NCI-H69 (cell line): ENCODE results near the gene WAC.
A peak's percentile ranks its signal among the peaks of the same experiment; 100 is the strongest.
"Not testable (repeated sequence)": the region's sequence is repeated elsewhere in the genome, so short reads cannot be mapped to it uniquely, and the experiment has no call there.

Source experiments
- DNase-seq: peaks from one replicate; lab custom pipeline; 2025; lab: John Stamatoyannopoulos, UW

Gene WAC

DNA sequence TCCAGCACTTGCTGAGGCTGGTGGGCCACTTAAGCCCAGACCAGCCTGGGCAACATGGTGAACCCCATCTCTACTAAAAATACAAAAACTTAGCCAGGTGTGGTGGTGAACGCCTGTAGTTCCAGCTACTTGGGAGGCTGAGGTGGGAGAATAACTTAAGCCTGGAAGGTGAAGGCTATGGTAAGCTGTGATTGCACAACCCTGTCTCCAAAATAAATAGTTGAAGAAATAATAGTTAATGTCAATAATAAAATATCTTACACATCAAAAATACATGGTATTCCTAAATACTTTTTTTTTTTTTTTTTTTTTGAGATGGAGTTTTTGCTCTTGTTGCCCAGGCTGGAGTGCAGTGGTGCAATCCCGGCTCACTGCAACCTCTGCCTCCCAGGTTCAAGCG, 76.7 kb downstream of the WAC start:
- not testable (repeated sequence) for DNase-seq

DNA sequence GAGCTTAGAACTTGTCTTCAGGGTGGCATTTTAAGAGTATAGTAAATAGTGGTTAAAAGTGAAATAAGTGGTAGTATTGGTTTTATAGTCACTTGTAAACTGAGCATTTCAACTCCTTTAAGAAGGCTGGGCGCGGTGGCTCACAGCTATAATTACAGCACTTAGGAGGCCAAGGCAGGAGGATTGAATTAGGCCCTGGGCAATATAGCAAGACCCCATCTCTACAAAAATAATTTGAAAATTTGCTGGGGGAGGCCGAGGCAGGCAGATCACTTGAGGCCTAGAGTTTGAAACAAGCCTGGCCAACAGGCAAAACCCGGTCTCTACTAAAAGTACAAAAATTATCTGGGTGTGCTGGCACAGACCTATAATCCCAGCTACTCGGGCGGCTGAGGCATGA, 80.0 kb downstream of the WAC start:
- DNase-seq, result no peak

DNA sequence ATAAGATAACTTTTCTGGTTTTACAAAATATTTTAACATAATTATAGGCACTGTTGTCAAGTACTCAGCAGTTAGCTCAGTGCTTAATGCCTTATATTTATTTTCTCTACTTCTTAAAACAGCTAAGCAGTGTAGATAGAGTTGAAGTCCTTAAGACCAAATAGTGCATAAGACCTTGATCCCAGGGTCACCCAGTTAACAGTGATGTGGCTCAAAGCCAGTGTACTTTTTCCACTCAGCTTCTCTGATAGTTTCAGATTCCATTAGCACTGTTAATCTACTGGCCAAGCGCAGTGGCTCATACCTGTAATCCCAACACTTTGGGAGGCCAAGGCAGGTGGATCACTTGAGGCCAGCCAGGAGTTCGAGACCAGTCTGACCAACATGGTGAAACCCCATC, 83.6 kb downstream of the WAC start:
- DNase-seq, result no peak

DNA sequence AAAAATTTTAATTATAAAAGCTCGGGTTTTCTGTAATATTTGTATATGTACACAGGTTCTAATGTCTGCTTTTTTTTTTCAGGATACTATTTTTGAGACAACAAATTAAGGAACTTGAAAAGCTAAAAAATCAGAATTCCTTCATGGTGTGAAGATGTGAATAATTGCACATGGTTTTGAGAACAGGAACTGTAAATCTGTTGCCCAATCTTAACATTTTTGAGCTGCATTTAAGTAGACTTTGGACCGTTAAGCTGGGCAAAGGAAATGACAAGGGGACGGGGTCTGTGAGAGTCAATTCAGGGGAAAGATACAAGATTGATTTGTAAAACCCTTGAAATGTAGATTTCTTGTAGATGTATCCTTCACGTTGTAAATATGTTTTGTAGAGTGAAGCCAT, 86.5 kb downstream of the WAC start:
- no peak for DNase-seq

DNA sequence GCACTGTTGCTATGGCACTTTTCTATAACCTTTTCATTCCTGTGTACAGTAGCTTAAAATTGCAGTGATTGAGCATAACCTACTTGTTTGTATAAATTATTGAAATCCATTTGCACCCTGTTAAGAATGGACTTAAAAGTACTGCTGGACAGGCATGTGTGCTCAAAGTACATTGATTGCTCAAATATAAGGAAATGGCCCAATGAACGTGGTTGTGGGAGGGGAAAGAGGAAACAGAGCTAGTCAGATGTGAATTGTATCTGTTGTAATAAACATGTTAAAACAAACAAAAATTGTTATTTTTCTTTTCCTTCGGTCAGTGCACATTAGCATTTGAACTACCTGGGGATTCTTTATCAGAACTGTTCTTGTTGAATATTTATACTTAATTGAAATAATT, 87.3 kb downstream of the WAC start:
- no peak for DNase-seq

DNA sequence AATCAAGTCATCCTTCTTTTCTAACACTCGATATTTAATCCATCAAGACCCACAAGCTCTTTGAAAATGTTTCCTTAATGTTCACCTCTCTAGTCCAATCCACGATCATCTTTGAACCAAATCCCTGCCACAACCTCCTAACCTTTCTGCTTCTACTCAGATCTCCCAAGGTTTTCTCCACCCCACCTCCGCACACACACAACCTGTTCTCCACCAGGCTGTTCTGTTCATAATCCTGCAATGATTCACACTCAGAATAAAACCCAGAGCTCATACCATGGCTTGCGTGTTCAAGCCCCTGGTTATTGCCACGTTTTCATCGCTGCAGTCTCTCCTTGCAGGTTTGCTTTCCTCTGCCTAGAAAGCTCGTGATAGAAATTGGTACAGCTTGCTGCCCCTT, 90.6 kb downstream of the WAC start:
- no peak for DNase-seq

DNA sequence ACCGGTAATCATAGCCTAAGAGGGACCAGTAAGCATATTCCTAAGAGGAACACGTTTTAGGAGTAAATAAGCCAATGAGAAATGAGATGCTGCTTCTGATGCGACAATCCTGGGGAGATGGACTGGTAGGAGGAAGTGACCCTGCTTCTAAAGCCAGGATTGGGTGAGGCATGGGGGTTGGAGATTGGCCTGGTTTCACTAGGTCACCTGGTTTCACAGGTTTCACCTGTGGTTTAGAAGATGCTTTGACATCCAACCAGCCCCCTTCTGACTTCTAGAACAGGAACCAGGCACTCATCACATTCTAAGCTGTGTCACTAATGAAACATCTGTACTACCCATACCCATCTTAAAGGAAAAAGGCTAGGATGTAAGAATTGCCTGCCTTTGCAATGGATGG, 91.4 kb downstream of the WAC start:
- DNase-seq, result no peak

DNA sequence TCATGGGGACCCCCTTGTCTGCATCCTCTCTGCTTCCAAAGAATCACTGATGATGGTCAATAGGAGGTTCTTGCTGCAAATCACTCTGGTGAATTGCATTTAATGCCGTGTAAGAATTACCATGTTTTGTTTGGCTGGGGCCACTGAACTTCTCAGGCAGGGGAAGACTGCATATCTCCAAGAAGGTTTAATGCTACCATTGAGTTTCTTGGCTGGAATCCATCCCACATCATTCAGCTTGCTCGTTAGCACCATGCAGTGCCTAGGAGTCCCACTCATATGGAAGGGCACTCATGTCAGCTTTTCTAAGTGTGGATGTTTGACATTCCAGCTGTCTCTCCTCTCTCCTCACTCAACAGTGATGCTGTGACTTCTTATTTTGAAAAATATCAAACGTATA, 94.2 kb downstream of the WAC start:
- DNase-seq, result peak; percentile 26

DNA sequence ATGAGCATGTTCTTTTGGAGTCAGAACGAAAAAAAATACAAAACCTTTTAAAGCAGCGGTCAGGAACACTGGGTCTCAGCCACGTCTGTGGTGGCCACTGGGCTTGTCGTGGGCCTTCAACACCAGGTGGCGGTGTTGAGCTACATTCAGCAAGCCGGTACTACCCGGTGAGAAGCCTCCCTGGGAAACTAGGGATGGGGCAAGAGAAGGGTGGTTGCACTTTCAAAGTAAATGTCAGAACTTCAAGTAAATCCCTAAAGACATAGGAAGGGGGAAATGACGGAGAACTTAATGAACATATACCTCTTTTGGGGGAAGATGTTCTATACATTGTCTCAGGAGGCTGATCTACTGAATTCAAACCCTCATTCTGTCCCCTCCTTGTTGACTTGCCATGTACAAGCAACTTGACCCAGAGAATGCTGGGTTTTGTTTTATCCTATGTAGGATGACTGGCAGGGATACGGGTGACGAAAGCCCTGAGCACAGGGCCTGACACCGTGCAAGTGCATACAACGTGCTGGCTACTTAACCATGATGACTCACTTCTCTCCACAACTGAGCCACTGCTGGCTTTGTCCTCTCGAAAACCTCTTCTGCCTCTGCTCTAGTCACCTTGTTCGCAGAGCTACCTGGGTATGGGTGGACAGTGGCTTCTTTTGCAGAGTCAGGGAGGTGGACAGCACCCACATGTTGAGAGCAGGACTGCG, 95.4 kb downstream of the WAC start:
- DNase-seq, result peak; percentile 70

DNA sequence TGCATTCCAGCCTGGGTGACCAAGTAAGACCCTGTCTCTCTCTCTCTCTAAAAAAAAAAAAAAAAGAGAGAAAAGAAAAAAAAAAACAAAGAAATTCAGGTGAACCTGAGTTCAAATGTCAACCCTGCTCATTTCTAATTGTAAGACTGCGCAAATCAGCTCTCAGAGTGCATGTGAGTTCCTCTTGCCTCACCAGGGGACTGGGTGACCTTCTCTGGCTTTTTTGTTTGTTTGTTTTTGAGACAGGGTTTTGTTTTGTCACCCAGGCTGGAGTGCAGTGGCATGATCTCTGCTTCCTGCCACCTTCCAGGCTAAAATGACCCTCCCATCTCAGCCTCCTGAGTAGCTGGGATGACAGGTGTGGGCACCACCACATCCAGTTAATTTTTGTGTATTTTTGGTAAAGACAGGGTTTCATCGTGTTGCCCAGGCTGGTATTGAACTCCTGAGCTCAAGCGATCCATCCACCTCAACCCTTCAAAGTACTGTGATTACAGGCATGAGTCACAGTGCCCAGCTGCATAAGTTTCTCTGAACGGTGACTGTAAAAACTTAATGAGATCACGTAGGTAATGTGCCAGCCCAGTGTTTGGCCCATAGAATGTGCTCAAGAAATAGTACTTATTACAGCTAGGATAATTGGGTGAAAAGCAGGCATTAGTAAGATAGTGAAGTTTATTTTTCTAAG, 99.1 kb downstream of the WAC start:
- no peak for DNase-seq

DNA sequence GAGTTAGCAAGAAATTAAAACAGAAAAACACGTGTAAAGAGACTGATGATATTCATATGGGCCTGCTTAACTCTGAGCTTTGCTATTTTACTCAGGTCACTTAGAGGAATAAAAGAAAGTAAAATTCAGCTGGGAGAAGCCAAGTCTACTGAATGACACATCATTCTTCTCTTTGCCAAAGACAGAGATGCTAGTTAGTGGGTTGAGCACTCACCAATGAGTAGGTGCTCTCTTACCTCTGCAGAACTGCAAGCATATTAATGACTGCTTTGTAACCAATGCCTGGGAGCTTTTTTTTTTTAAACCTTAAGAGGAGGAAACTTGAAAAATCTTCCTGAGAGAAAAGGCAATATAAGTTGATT, 99.6 kb downstream of the WAC start:
- no peak for DNase-seq

DNA sequence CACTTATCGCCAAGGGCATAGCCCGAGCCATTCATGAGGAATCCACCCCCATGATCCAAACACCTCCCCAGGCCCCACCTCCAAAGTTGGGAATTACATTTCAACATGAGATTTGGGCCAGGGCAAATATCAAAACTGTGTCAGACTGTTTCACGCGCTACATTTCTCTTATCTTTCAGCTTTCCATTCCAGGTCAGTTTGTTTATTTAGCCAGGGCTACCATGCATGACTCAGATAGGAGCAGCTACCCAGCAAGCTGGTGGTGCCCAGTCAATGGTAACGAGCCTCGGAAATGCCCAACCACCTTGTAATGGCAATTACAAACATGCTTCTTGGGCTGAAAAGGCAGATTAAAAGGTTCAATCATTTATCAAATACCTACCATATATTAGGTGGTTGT, 100.8 kb downstream of the WAC start:
- no peak for DNase-seq

DNA sequence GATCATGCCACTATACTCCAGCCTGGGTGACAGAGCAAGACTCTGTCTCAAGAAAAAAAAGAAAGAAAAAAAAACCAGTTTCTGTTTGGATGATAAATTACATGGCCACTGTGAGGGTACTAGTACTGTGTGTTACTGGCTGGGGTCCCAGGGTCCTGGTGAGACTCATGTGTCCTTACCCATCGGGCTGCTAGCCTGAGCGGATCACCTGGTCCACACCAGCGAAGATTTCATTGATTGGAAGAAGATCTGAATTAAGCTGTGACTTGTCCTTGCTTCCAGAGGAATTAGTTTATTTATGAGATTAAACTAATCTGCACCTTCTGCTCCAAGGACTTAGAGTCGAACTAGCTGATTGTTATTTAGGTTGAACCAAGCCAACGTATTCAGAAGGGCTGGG, 104.4 kb downstream of the WAC start:
- DNase-seq, result no peak

DNA sequence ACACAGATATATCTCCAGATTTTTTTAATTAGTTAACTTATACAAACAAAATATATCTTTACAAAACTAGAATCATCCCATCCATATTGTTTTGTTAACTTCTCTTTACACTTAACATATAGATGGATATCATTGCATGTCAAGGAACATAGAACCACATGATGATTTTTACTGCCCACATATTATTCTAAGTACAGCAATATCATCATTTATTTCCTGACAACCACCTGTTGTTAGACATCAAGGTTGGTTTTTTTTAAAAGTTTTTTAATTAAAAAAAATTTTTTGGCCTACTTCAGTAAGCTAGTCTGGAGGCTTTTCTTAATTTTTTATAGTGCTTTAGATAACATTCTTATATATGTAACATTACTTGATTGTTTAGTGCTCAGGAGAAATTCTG, 105.5 kb downstream of the WAC start:
- no peak for DNase-seq

DNA sequence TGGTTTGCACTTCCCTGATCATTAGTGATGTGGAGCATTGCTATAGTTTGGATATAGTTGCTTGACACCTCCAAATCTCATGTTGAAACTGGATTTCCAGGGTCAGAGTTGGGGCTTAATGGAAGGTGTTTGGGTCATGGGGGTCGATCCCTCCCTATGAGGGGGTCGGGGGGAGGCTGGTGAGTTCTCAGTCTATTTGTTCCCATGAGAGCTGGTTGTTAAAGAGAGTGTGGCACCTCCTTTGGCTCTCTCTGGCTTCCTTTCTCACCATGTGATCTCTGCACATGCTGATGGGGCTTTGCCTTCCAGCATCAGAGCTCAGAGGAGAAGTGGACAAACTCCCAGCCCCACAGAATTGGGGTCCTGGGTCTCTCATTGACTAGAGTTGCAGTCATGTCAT, 107.6 kb downstream of the WAC start:
- no peak for DNase-seq

DNA sequence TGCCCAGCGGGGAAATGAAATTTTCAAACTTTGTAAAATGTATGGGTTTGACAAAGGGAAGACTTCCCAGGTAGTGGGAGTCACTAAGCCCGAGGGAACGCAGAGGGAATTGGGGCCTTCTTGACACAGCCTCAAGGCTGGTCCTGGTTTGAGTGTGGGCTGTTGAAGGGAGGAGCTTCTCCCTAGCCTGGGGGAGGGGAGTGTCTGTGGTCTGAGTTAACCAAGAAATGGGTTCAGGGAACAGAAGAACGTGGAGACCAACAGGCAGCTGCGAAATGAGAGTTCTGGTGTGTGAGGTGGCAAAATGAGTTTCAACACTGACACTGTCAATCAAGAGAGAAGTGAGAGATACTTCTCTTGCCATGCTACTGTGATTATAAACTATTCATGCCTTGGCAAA, 111.7 kb downstream of the WAC start:
- no peak for DNase-seq

DNA sequence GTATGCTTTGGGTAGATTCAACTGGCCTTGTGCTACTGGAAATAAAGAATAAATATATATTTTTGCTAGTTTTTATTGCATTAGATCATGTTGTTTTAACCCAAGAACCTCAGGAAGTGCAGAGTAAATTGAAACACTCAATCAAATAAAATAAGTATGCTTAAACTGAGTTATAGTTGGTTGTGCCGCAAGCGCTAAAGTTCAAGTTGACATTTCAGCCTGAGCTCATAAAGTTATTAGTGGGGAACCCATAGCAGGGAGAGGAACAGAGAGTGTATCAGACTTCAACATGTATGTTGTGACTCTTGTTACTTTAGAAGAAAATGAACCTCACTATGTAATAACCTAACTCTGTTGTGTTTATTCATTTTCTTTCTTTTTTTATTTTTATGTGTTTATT, 119.2 kb downstream of the WAC start:
- DNase-seq, result no peak

DNA sequence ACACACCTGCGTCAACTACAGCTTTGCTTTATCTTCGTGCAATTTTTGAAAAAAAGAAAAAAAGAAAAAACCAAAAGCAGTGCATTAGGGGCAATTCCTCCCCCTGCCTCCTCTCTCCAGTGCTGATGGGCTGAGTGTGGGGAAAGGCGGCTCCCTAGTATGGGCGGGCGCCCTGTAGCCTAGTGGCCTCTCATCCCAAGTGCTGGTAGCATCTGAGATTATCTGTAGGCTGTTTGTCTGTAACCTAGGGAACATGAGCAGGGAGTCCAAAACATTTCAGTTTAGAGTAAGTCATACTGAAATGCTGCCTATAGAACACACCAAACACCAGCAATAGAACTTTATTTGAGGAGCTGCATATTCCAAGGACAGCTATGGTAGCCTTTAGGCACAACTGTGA, 119.8 kb downstream of the WAC start:
- DNase-seq, result no peak

DNA sequence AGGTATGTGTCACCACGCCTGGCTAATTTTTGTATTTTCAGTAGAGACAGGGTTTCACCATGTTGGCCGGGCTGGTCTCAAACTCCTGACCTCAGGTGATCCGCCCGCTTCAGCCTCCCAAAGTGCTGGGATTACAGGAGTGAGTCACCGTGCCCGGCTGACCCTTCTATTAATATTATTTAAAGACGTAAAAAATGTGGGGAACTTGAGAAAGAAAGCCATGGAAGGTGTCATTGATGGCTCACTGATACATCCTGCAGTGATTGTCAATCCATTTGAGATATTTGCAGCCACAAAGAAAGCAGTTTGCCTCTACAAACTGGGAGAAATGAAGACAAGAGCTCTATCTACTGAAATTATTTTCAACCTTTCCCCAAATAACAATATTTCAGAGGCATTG, 125.9 kb downstream of the WAC start:
- not testable (repeated sequence) for DNase-seq

DNA sequence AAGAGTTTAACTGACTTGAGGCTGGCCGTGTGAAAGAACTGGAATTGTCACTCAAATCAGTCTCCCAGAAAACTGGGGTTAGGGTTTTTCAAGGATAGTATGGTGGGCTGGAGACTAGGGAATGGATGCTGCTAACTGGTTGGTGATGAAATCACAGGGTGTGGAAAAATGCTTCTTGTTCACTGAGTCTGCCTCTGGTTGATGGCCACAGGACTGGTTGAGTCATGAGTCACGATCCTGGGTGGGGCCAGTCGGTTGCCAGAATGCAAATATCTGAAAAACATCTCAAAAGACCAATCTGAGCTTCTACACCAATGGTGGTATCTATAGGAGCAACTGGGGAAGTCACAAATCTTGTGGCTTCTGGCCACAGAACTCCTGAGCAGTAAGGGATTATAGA, 128.1 kb downstream of the WAC start:
- no peak for DNase-seq

DNA sequence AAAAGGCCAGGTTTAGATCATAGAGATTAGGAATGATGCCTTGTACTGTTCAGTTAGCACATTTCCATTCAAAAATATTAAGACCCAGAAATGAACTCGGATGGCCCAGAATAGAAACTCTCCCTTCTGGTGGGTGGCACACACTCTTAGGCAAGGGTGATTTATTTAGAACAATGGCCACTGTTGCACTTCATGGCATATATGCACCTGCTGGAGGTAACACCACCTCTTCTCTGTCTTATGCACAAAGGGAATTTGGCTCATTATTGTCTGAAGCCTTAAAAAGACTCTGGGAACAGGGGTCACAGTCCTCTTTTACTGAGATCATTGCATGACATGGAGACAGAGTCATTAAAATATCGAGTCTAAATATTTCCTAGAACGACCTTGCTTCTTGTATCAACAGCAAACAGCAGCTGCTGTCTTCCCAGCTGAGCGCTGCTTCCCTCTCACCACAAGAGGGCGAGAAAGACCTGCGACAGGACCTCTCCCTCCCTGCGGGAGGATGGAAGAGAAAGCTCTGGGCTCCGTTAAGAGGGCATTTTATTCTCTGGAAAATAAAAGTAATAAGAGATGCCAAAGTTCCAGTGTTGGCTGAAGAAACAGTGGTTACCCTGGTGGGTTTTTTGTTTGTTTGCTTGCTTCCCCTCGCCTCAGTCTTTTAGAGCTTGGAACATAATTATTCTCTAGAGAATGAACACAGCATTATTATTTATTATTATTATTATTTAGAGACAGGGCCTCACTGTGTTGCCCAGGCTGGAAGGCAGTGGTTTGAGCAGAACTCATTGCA, 130.9 kb downstream of the WAC start:
- DNase-seq, result peak; percentile 84

DNA sequence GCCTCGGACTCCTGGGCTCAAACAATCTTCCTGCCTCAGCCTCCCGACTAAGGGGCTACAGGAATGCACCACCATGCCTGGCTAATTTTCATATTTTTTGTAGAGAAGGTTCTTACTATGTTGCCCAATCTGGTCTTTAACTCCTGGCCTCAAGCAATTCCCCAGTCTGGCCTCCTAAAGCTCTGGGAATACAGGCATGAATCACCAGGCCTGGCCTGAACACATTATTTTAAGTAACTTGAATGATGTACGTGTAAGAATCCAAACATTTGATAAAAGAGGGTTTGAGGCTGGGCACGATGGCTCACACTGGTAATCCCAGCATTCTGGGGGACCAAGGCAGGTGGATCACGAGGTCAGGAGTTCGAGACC, 131.4 kb downstream of the WAC start:
- DNase-seq, result no peak

DNA sequence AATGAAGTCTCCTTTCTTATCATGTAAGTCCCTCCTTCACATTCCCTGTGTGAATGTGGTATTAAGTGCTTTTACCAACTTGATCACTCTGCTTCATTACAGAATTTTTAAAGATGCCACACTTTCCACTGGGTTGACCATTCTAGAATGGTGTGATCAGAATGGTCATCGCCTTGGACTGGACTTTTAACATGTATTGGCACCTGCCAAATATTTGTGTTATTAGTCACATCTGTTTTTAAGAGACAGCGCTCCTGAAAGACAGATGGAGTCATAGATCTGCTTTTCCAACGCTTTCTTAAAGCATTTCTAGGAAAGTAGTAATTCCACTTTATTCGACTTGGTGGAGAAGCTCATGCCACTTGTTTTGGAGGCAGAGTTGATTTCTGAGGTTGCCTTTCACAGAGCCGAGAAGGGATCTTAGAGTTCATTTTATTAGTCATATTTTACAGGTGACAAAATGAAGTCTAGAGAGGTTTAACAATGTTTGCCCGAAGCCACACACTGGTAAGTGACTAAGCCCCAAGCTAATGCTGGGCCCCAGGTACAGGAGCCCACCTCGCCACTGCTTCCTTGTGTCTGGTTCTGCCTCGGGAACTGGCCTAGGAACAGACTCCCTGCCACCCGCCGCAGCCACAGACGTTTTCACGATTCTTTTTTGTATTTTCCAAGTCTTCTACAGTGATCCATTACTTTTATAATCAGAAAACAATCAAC, 134.0 kb downstream of the WAC start:
- no peak for DNase-seq
